Urinary bladder (tissue), 4 donors: ENCODE data around the gene KREMEN1. TPM values are rescaled to one million over a fixed set of nuclear protein-coding genes. Genes with fewer than 3 reads are reported as not detected.
A peak's percentile ranks its signal among the peaks of the same experiment; 100 is the strongest.

Experiments used
- DNase-seq: peaks from one replicate; pipeline ENCODE4 v3.0.0-alpha.2; 2015; ENCODE audit errors: extremely low spot score
- H3K27ac ChIP-seq: one replicate; pipeline ENCODE4 v1.5.1; 2013; ENCODE audit warnings: low read depth, mild to moderate bottlenecking, moderate library complexity
- H3K36me3 ChIP-seq: one replicate; pipeline ENCODE4 v1.6.1; 2013; ENCODE audit warnings: mild to moderate bottlenecking, moderate library complexity; ENCODE audit not compliant: insufficient read depth
- H3K4me1 ChIP-seq: one replicate; pipeline ENCODE4 v1.6.1; 2013; ENCODE audit warnings: mild to moderate bottlenecking, moderate library complexity; ENCODE audit not compliant: insufficient read depth
- H3K4me3 ChIP-seq: one replicate; pipeline ENCODE4 v1.5.1; 2013; ENCODE audit warnings: low read depth, low read length
- WGBS: extraction: QIAGEN DNeasy Blood & Tissue Kit; methylation state at CpG from one replicate; pipeline ENCODE4 v1.1.7; 2013; 5-methylcytosine and 5-hydroxymethylcytosine counted together
- polyA plus RNA-seq: library from polyadenylated mRNA; stranded (reverse); fragments of 200-250 nt; gene quantifications from one replicate; pipeline ENCODE4 v1.2.3, GENCODE V29; 2013
- total RNA-seq: library from RNA; depleted of rRNA; stranded (reverse); fragments of >200 nt; gene quantifications from one replicate; pipeline ENCODE4 v1.2.3, GENCODE V29; 2014
- donor health status: healthy with polysubstance abuse.
- donor health status: healthy.

Gene KREMEN1
- total and polyA plus RNA-seq, 2 donors, result 10.1 to 16.7 TPM

DNA sequence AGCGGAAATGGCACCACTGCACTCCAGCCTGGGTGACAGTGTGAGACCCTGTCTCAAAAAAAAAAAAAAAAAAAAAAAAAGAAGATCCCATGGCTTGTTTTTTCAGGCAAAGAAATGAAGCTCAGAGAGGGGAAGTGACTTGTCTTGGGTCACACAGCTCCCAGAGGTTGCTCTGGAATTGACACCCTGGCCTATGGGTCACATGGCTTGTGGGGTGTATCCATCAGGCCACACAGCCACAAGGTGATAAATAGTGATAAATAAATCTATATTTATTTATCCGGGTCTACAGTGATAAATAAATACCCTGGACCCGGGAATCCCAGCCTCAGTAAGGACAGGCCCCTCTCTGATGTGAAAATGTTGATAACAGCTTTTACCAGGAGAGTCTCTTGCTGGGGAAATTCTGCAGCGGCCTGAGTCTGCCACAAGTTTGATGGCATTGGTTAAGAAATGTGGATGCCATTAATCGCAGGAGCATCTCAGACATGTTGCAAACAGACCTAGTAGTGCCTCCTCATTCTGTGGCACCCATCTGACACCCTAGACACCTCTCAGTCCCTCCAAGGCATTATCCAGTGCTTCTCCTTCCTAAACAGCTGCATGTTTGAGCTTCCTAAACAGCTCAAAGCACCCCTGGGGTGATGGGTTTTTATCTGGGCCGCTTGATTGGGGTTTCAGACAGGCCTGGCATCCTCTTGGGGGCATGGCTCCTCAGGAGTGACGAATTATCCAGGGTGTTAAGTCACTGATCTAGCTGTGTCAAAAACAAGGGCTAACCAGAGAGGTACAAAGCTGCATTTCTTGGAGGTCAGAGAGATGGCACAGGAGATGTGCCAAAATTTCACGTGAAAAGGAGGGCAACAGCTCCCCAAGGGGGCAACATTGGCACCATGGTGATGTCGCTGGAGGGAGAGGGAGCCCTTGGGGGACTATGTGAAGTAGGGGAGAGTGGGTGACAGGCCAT is 130.9 kb downstream of the KREMEN1 start:
- no peak overlapping the region for H3K4me3 ChIP-seq
- H3K27ac ChIP-seq, result no peak overlapping the region
- H3K4me1 ChIP-seq, result no peaks in the 10 kb centered on the region
- no peaks in the 10 kb centered on the region for H3K36me3 ChIP-seq
- no peak for DNase-seq
- 75% methylated on average over 9 of the region's 9 CpGs for whole genome bisulfite sequencing

DNA sequence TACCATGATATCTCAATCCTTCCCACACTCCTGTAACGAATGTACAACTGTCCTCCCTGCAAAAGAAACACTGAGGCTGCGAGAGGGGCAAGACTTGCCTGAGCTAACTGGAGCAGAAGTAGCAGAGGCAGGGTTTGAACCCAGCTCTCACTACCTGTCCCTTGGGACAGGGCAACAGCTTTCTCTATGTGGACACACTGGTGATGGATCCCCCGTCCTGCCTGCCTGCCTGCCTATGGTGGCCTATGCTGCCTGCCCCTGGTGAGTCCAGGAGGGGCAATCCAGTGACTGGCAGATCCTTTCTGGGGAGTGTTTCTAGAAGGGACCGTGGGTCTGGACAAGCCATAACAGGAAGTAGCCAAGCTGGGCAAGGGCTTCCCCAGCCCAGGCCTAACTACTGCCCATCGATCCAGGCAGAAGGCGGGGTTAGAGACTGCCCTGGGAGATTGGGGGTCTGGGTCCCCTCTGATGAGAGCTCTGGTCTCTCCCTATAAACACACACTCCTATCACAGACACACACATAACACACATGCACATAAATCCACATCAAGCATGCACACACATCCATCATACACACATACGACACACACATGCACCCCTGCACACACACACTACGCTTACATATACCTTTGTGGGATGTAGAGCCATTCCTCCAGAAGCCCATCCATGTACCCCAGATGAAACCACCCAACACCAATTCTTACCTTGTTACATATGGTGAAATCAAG is 131.8 kb downstream of the KREMEN1 start:
- H3K4me3 ChIP-seq, result no peak overlapping the region
- H3K27ac ChIP-seq, result no peak overlapping the region
- 85% methylated on average over 8 of the region's 8 CpGs for WGBS
- DNase-seq, result no peak
- H3K4me1 ChIP-seq, result no peaks in the 10 kb centered on the region
- no peaks in the 10 kb centered on the region for H3K36me3 ChIP-seq

DNA sequence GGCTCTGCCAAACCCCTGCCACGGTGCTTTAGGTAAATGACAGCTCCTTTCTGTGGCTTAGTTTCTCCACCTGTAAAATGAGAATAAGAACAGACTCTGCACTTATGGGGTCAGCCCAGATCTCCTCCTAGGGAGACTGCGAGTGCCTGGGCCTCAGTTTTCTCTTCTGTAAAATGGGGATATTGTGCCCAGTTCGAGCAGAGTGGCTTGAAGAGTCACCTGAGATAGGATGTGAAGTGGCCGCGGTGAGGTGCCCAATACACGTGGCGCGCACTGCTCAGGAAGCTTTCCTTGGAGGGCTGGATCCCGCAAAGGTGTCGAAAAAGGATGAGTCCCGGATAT is 132.4 kb downstream of the KREMEN1 start:
- Histone ChIP-seq H3K27ac (no peak overlapping the region), H3K4me1 (no peaks in the 10 kb centered on the region), H3K4me3 (peak overlapping the region; percentile 61)

DNA sequence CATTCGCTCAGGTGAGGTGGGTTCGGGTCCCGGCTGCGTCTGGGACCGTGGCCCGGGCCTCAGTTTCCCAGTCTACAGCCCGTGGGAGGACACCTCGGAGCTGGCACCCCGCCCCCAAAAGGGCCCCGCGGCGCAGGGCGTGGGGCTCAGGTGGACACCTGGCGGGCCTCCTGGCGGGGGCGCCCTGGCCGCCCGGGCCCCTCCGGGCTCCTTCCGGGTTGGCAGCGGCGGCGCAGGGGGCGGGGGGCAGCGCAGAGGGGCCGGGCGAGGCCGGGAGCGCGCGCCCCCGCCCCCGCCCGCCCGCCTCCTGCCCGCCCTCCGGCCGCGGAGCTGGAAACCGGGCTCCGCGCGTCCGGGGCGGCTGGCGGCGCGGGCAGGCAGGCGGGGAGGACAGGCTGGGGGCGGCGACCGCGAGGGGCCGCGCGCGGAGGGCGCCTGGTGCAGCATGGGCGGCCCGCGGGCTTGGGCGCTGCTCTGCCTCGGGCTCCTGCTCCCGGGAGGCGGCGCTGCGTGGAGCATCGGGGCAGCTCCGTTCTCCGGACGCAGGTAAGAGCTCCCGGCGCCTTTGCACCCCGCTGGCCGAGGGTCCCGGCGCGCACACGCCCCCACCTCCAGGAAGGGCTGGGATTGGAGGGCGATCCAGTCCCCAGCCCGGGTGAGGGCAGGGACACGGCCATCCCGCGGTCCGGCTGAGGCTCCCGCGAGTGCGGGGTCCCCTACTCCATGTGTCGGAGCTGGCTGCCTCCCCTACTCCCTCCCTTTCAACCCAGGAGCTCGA is 132.9 kb downstream of the KREMEN1 start, which contains the start of gene EMID1:
Gene EMID1, plus strand, starts transcription at position 303 of the 778 bp plus-strand sequence. Its CDS starts 143 bp downstream, at position 446.
- 1% methylated on average over 89 of the region's 90 CpGs for WGBS
- Histone ChIP-seq H3K4me1 (no peaks in the 10 kb centered on the region), H3K36me3 (no peaks in the 10 kb centered on the region), H3K4me3 (peak within 1 kb of the TSS; percentile 61), H3K27ac (no peak within 1 kb of the TSS)
- DNase-seq, result no peak

More for the DNA sequence above, 132.4 kb downstream of the KREMEN1 start:
- DNase-seq, result no peak
- WGBS, result 69% methylated on average over 11 of the region's 11 CpGs
- H3K36me3 ChIP-seq, result no peaks in the 10 kb centered on the region

DNA sequence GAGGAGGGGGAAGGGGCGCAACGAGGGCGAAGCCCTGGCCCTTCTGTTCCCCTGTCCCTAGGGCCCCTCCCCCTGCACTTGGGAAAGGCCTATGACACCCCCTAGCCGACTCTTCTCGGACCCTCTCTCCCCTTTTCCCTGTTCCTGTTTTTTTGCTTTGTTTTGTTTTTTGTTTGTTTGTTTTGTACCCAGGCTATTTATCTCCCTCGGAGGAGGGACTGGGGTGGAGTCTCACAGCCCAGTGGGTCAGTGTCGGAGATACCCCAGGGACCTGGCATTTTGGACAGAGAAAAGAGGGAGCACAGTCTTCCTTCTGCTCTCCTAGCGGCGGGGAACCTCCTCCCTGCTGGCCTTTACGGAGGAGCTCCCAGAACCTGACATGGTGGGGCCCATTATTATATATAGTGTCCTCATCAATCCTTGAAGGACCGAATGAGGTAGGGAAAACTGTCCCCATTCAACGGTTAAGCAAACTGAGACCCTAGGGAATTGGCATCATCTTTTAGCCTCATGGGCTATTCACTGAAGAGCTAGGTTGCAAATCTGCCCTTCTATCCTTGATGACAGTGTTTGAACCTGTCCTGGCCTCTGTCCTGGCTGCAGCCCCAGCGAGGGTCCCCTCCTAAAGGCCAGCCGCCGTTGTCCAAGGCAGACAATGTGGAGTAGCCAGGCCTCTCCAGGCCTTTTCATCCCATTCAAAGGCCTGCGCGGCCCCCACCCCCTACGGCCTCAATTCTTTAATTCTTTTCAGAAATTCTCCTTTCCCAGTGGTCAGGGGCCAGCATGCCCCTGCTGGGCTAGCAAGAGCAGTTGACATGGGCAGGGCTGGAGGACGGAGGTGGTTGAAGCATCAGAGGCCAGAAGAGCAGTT is 133.8 kb downstream of the KREMEN1 start:
- Histone ChIP-seq H3K27ac (no peak overlapping the region), H3K4me1 (no peaks in the 10 kb centered on the region), H3K4me3 (peak overlapping the region; percentile 61), H3K36me3 (no peaks in the 10 kb centered on the region)
- WGBS, result 48% methylated on average over 19 of the region's 19 CpGs
- no peak for DNase-seq

DNA sequence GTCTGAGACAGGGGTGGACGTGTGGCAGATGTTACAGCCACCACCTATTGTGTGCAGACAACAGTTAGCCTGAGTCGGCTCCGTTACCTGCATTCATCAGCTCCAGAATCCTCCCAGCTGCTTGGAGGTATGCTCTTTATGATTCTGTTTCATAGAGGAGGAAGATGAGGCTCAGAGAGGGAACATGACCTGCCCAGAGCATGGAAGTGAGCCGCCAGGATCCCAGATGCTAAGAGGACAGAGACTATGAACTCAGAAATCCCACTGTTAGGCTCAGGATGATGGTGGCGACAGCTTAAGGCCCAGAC is 134.4 kb downstream of the KREMEN1 start:
- no peaks in the 10 kb centered on the region for H3K36me3 ChIP-seq
- 86% methylated on average over 5 of the region's 5 CpGs for WGBS

DNA sequence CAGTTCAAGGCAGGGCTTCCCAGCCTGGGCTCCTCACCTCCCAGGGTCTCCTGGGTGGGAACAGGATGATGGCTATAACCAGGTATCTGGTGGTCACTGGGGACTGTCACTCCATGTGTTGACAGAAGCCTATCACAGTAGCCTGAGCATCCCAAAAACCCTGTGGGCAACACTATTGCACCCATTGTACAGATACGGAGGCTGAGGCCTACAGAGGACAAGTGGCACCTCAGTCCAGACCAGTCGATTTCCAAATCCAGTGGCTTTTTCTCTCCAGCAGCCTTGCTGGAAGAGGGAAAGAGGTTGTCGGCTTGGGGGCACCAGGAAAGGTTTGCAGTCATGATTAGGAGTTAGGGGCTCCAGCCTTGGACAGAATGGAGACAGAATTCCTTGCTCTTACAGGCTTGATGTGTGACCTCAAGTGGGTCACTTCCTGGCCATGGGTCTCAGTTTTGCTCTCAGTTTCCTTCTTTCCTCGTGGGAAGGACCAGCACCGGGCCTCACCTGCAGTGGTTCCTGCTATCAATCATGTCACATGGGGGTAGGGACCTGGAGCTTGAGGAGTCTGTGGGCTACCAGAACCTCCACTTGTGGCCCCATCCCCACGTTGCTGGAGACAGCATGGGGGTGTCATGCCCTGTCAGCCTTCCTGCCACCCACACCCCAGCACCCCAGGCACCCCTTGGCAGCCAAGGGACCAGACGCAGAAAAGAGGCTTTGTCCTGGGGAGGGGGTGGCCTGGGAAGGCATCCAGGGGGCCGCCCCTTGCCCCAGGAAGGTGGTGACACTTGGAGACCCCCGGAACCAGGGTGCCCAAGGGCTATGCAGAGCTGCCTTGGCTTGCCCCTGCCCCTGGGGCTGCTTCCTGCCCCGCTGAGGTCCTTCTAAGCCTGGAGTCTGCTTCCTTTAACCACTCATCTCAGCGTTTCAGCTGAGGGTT is 135.0 kb downstream of the KREMEN1 start:
- H3K36me3 ChIP-seq, result no peaks in the 10 kb centered on the region
- no peak for DNase-seq
- H3K27ac ChIP-seq, result no peak overlapping the region
- H3K4me1 ChIP-seq, result no peaks in the 10 kb centered on the region
- 74% methylated on average over 11 of the region's 11 CpGs for WGBS
- H3K4me3 ChIP-seq, result no peak overlapping the region

More for the DNA sequence above, 134.4 kb downstream of the KREMEN1 start:
- DNase-seq, result no peak
- Histone ChIP-seq H3K4me3 (no peak overlapping the region), H3K27ac (no peak overlapping the region), H3K4me1 (no peaks in the 10 kb centered on the region)

DNA sequence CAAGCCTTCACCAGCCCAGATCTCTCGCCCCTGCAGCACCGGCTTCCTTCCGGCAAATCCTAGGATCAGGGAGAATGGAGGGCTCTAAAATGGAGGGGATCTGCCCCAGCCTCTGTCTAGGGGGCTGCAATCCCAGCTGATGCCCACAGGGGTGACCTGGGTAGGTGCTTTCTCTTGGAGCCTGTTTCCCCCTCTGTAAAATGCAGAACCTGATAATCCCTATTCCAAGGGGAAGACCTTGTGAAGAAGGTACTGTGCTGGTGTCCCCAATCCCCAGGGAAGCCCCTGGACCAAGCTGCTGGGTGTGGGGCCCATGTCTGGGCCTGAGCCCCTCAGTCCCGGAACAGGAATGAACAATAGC is 135.6 kb downstream of the KREMEN1 start:
- WGBS, result 91% methylated on average over 4 of the region's 4 CpGs

DNA sequence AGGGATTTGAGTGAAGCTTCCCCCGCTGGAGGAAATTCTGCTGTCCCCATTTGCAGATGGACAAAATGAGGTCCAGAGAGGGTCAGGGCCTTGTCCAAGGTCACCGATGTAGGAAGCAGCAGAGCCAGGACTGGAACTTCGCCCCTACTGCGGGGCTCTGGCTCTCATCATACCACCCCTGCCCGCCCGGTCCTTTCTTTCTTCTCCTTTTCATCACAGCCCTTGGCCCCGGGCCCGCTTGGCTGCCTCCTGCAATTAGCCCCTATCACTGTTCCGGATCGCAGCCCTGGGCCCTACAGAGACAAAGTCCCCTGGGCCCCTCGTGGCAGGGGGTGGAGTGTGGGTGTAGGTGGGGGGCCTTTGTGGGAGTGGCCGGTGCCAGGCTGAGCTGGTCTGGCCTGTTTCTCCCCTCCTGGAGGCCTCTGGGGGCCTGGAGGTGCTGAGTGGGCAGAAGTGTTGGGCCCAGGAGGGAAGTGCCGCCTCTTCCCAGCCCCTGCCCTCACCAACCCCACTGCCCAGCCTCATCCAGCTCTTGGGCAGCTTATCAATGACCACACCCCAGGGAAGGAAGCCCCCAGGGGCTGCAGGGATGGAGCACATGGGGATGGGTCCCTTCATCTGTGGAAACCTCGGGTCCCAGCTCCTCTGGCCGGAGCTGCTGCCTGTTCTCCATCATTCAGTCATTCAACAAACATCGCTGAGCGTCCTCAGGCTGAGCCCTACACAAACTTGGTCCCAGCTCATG is 136.2 kb downstream of the KREMEN1 start:
- H3K36me3 ChIP-seq, result no peaks in the 10 kb centered on the region
- DNase-seq, result peak; percentile 58
- no peaks in the 10 kb centered on the region for H3K4me1 ChIP-seq
- WGBS, result 69% methylated on average over 17 of the region's 17 CpGs
- H3K27ac ChIP-seq, result no peak overlapping the region
- H3K4me3 ChIP-seq, result no peak overlapping the region

More for the DNA sequence above, 135.6 kb downstream of the KREMEN1 start:
- Histone ChIP-seq H3K4me1 (no peaks in the 10 kb centered on the region), H3K36me3 (no peaks in the 10 kb centered on the region), H3K4me3 (no peak overlapping the region), H3K27ac (no peak overlapping the region)
- DNase-seq, result no peak

DNA sequence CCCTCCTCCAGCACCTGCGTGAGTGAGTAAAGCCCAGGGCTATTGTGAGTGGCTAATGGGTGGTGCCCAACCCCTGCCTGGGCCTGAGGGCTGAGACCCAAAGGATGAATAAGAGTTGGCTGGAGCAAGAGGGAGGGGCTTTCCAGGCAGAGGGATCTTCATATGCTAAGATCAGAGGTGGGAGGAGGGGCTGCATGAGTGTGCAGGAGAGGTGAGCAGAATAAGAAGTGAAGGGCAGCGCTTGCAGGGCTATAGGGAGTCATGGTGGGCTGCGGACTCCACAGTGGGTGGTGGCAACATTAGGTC is 136.7 kb downstream of the KREMEN1 start:
- H3K36me3 ChIP-seq, result no peaks in the 10 kb centered on the region
- no peak for DNase-seq
- no peaks in the 10 kb centered on the region for H3K4me1 ChIP-seq
- no peak overlapping the region for H3K4me3 ChIP-seq
- no peak overlapping the region for H3K27ac ChIP-seq
- WGBS, result 92% methylated on average over 3 of the region's 3 CpGs

DNA sequence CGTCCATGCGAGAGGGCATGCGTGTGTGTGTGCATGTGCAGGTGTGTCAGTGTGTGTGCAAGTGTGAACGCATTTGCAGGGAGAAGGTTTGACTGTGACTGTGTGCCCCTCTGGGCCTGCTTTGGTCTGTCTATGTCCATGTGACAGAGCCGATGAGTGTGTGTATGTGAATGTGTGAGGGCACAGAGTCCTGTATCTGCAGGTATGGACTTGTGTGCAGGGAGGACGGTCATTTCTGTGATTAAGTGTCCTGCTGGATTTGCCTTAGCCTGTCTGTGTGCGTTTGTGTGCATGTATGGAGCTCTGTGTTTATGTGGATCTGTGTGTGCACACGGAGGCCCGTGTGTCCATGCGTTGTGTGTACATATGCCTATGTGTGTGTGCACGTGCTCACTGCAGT is 138.2 kb downstream of the KREMEN1 start:
- WGBS, result 86% methylated on average over 11 of the region's 11 CpGs
- Histone ChIP-seq H3K4me1 (no peaks in the 10 kb centered on the region), H3K36me3 (no peaks in the 10 kb centered on the region), H3K4me3 (no peak overlapping the region), H3K27ac (no peak overlapping the region)
- DNase-seq, result no peak

DNA sequence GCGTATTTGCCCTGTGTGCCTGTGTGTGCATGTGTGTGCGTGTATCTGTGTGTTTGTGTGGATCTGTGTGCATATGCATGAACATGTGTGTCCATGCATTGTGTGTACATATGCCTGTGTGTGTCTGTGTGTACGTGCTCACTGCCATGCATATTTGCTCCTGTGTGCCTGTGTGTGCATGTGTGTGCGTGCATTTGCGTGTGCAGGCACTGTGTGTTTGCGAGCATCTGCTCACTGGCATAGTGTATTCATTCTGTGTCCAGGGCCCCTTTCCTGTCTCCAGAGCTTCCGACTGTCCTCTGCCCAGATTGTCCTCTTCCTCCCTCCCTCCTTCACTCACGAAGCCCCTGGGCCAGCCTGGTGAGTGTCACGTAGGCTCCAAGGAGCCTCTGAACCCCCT is 138.6 kb downstream of the KREMEN1 start:
- no peaks in the 10 kb centered on the region for H3K4me1 ChIP-seq
- no peaks in the 10 kb centered on the region for H3K36me3 ChIP-seq
- WGBS, result 93% methylated on average over 9 of the region's 9 CpGs
- H3K27ac ChIP-seq, result no peak overlapping the region
- H3K4me3 ChIP-seq, result no peak overlapping the region
- DNase-seq, result no peak
